PC-3 (cell line): ENCODE data around the gene OLFM4.

Source experiments
- CTCF ChIP-seq: fragments of 300-600 bp; sonication (generic); conservative IDR thresholded peaks from 2 replicates; pipeline ENCODE4 v1.5.1; 2017; ENCODE audit warnings: antibody characterized with exemption, low read depth, mild to moderate bottlenecking, low read length
- EZH2phosphoT487 ChIP-seq: fragments of 300-600 bp; sonication (generic); IDR thresholded peaks from 2 replicates; pipeline ENCODE4 v1.6.1; 2018; ENCODE audit warnings: mild to moderate bottlenecking, antibody characterized with exemption, low read length, borderline replicate concordance

- TF ChIP-seq CTCF (no peak), EZH2phosphoT487 (no peak)
These were observed 60.3 kb downstream of the OLFM4 start for GRCh38 chr13:53088871-53089270.
